Hematopoietic multipotent progenitor cell (in vitro differentiated cells): ENCODE results near the gene RNF6. TPM values are rescaled to one million over a fixed set of nuclear protein-coding genes. Genes with fewer than 3 reads are reported as not detected.
"Not testable (repeated sequence)": the region's sequence is repeated elsewhere in the genome, so short reads cannot be mapped to it uniquely, and the experiment has no call there.

Source experiments
- DNase-seq, 3 donors: peaks; one replicate each; pipeline ENCODE4 v3.0.0-alpha.2; 2011 to 2015; ENCODE audit warnings: low read depth in 2 of 3, low spot score in 2 of 3
- total RNA-seq: library from RNA; depleted of rRNA; stranded (reverse); fragments of >200 nt; gene quantifications from one replicate; pipeline ENCODE4 v1.2.3, GENCODE V29; 2012

The RNF6 gene
- total RNA-seq: 12.1 TPM

DNA sequence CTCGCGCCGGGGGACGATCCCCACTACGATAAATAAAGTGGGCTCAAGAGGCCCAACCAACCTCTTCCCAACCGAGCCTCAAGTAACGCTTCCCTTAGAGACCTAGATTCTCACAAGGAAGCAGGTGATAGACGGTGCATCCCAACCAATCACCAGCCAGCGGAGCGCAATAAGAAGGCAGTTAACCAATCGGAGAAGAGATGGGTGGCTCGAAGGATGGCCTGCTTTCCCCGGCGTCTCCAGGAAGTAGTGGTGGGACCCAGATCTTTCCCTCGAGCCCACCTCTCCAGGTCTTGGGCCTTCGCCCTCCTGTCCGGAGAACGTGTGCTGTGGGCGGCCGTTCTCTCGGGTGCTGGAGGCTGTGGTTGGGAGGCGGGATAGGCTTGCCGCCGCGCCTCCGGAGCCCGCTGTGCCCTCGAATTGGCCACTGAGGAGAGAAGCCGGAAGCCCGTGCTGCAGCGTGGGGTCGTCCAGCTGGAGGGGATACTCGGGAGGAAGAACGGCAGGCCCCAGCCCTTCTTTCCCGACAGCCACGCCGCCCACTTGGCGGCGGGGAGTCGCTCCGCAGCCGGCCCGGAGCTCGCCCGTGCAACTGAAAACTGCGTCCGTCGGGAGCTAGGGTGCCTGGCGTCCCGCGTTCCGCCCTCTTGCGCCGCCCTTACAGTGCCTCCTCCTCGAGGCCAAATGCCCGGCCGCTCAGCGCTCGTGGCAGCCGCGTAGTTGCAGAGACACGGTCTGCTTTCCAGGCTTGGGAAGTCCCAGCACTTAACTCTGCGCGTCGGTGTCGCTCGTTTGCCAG lies at the start of gene RNF6:
RNF6 (minus strand) TSS at position 594 of the 799 bp plus-strand sequence. CDS start 2,665 bp downstream, outside the sequence.
- peak; percentile 79 to 98 (median 96) for DNase-seq

DNA sequence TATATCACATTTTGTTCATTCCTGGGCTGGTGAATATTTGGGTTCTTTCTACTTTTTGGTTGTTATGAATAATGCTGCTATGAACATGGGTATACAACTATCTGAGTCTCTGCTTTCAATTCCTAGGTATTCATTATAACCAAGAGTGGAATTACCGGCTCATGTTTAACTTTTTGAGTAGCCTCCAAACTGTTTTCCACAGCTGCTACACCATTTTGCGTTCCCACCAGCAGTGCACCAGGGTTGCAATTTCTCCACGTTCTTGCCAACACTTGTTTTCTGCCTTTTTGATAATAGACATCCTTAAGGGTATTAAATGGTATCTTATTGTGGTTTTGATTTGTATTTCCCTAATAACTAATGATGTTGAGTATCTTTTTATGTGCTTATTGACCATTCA lies 48.6 kb upstream of the RNF6 start:
- DNase-seq: no peak

DNA sequence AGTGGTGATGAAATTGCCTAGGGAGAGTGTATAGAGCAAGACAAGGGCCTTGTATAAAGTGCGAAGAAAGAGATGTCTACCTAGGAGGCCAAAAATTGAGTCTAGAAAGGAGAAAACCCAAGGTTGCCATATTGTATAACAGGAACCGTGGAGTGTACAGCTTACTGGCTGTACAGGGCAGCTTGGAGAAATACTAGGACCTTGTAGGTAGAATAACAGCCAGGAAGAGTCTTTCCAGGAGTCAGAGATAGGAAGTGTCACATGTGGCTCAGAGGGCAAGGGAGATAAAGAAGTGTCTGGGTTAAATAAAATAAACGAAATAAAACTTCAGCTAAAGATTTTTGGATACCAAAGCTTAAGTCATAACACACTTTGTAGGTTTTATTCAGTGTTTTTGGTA lies 44.2 kb upstream of the RNF6 start:
- DNase-seq: no peak

DNA sequence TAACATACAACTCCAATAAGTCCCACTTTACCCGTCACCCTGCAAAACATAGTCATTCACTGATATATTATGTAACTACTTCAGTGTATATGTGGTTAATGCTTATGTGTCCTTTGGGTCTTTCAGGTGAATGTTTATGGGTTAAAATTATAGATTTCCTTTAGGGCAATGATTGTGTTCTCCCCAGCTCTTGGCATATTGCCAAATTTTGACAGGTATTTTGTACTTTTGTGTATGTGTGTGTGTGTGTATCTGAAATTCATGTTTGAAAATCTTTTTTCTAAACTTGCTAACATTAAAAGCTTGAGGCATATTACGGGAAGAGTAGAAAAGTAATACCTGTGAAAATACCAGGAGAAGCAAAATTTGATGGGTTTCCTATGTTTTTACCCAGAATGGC lies 40.0 kb upstream of the RNF6 start:
- no peak for DNase-seq

DNA sequence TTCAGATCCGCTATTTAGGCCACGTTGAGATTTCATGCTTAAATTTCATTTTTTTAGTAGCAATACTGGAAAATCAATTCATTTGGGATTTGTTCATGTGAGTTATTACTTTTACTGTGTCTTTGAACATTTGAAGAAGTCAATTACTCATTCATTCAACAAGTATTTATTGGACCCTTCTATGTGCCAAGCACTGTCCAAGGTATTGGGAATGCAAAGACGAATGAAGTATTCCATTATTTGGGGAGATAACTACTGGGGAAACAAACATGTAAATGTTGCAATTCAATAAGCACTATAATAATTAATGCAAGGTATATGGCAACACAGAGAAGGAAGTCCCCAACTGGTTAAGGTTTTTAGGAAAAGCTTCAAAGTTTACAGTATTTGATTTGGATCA lies 37.5 kb upstream of the RNF6 start:
- no peak for DNase-seq

DNA sequence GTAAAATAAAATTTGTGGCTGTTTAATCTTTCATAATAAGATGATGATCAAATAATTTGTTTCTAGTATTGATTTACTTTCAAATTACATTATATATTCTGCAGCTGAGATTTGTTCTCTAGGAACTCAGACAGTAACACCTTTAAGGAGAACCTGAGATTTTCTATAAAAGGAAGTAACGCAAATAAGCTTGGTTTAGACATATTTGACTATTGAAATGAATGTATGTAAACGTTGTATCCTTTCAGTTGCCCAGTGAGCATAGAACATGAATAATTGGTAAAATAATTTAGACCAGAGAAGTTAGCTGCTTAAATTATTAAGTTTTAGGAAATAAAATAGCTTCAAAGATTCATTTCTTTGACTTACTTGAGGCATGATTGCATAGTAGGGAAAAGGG lies 34.9 kb upstream of the RNF6 start:
- no peak for DNase-seq

DNA sequence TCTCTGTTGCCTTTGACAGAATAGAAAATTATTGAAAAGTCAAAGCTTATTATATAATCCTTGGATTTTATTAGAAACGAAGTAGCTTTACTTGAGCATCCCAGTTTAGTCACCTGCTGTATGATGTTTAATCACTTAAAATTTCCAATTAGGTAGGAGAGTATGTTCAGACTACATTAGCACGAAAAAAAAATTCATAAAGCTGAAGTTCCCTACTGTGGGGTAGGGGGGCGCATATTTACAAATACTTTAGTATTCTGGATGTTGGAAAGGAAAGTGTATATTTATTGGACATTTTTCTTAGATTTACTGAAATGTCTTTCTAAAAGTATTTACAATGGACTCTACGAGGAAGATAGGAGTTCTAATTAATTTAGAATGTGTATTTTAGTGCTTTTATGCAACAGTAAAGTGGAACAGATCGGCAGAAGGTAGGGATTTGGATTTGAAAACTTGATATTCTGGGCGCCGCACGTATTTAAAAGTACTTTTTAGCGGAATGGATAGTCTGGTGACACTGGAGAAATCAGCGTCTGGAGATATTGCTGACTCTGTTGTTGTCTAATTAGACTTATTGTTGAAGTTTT lies 33.7 kb upstream of the RNF6 start:
- peak in 2 of 3 donors; percentile 16 to 45 for DNase-seq

DNA sequence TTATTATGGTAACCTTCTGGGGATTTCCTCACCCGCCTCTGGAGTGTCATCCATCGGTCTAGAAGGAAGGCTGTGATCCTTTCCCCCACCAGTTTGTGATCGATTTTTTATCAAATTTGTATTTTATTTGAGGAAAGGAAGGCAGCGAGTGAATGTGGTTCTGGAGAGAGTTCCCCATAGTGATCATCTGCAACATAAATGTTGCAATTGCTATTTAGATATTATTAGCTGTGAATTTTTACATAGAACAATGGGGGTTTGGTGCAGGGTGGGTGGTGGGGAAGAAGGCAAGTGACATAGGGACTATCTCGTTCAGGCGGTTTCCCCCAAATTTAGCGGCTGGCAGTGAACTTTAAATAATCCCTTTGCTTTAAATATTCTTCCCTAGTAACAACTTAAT lies 33.0 kb upstream of the RNF6 start:
- no peak for DNase-seq

DNA sequence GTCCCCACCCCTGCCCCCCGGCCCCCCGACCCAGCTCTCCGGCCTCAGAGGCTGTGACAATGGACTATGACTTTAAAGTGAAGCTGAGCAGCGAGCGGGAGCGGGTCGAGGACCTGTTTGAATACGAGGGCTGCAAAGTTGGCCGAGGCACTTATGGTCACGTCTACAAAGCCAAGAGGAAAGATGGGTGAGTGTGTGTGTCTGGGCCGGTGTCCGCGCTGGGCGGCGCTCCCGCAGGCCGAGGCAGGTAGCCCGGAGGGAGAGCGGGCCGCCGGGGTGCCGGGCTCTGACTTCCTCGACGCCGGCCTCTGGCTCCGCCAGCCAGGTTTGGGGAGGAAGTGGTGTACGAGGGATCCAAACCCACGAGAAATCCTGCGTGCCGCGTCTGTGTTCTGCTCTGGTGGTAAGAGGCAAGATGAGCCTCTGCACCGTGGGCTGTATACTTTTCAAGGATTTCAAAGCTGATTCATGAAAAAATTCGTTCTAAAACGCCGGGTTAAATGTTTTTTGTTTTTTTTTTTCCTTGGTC lies 32.5 kb upstream of the RNF6 start:
- DNase-seq: peak; percentile 28 to 60 (median 48)

DNA sequence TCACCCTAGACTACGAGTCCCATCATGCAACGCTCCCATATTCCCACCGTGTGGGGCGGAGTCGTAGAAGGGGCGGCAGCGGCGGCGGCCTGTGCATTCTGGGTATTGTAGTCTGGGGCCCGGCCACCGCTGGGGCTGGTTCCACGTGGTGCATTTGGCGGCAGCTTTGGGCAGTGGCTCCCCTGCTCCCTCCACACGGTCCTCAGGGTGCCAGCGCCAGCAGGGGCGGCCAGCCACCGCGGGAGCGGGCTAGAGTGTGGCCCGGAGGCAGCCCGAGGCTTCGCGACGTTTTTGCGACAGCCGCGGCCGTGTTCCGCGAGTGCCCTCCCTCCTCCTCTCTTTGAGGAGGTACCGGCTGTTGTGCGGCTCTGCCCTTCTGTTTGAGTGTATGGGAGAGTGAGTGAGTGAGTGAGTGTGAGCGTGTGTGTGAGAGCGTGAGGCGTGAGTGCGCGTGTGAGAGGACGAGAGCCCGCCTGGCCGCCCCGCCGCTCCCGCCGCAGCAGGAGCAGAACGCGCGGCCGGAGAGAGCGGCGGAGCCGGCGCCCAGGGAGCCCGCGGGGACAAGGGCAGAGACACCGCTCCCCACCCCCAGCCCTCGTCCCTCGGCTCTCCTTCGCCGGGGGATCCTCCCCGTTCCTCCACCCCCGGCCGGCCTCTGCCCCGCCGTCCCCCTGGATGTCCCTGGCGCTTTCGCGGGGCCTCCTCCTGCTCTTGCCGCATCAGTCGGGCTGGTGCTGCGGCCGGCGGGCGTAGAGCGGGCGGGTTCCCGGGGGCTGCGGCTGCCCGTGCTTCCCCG lies 31.9 kb upstream of the RNF6 start, which contains the start of gene CDK8:
CDK8 (plus strand) TSS at position 343 of the 796 bp plus-strand sequence. CDS start 513 bp downstream, outside the sequence.
- DNase-seq: peak; percentile 77 to 92 (median 90)

DNA sequence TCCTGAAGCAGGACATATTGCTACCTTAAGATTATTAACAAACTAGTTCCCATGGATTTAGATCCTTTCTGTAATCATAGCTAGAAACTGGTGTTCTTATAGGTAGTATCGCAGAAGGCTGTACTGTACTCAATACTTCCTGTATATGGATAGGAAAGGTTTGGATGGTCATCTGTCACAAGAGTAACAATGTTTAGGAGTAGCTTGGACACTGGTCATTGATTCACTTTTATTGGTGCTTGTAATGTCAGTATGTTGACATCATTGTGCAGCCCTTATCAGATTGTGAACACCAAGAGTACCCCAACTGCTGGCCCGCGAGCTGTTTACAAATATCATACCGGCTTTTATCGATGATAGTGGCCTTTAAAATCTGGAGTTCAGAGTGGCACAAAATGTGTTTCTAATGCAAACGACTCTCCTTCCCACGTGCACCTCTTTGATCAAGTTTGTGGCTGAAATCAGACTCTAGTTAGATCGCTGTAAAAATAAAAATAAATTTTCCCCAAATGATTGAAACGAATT lies 31.2 kb upstream of the RNF6 start:
- DNase-seq: no peak

DNA sequence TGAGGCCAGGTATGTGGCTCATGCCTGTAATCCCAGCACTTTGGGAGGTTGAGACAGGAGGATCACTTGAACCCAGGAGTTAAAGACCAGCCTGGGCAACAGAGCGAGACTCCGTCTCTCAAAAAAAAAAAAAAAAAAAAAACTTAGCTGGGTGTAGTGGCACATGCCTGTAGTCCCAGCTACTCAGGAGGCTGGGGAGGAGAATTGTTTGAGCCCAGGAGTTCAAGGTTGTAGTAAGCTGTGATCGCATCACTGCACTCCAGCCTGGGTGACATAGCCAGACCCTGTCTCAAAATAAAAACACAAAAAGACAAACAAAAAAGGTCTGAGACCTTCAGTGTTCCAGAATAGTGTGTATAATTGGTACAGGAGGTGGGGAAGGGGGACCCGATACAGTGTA lies 29.9 kb upstream of the RNF6 start:
- DNase-seq: not testable (repeated sequence)

DNA sequence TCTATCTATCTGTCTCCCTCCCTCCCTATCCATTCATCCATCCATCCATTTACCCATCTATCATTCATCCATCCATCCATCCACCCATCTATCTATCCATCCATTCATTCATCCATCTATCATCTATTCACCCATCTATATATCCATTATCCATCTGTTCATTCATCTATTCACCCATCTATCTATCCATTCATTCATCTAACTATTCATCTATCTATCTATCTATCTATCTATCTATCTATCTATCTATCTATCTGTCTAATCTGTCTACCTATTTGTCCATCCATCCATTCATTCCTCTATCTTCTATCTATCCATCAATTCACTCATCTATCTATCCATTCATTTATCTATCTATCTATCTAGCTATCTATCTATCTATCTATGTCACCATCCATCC lies 27.4 kb upstream of the RNF6 start:
- no peak for DNase-seq

DNA sequence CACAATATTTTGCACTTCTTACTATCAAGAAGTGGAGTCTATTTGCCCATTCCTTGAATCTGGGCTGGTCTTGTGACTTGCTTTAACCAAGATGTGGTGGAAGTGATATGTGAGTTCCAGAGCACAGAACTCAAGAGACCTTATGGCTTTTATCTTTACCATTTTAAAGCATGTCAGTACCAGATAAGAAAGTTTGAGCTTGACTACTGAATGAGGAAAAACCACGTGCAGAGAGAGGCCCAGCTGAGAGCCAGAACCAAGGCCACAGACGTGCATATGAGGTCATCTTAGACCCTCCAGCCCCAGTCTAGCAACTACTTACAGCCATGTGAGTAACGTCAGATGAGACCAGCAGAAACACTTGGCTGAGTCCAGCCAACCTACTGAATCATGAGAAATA lies 25.5 kb upstream of the RNF6 start:
- peak in 2 of 3 donors; percentile 17 to 33 for DNase-seq

DNA sequence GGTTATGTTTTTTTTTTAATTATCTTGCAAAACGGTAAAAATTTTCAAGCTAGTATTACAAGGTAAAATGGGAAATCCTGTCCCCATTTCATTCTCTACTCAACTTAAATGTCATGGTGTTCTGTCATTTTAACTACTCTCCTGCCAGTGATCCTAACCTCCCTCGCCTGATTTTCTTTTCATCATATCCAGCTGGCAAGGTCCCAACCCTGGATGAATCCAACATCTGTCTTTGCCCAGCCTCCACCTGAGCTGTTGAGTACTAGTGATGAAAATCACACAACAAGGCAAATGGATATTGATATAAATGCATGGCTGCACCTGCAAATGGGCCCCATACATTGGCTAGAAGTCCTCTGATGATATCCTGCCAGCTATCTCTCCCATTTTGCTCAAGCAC lies 24.9 kb upstream of the RNF6 start:
- no peak for DNase-seq

DNA sequence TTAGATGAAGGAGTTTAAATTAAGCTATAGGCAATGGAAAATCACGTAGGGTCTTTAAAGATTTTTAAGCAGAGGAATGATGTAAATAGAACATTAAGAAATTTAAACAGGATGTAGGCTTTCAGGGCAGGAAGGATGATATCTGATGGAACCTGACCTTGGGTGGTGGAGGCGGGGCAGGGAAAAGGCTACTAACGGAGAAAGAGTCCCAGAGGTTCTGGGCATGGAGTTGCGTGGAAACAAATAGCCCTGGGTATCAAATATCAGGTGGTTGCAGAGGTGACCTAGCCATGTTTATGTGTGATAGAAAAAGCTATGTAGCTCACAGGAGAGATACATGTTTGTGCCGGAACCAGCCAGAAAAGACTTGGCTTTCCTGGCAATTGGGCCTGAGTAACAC lies 24.0 kb upstream of the RNF6 start:
- DNase-seq: no peak

DNA sequence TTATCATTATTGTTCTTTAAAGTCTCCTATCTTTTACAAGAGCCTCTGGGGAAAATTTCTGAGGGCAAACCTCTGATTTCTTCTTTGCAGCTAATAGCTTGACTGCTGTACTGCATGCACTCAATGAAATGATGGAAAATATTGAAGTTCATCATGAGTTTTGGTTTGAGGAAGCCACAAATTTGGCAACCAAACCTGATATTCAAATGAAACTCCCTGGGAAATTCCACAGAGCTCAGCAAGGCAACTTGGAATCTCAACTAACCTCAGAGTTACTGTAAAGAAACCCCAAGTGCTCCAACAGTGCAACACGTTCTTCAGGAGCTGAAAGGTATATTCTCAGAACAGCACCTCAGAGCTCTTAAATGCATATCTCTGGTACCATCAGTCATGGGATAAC lies 14.2 kb upstream of the RNF6 start:
- no peak for DNase-seq

DNA sequence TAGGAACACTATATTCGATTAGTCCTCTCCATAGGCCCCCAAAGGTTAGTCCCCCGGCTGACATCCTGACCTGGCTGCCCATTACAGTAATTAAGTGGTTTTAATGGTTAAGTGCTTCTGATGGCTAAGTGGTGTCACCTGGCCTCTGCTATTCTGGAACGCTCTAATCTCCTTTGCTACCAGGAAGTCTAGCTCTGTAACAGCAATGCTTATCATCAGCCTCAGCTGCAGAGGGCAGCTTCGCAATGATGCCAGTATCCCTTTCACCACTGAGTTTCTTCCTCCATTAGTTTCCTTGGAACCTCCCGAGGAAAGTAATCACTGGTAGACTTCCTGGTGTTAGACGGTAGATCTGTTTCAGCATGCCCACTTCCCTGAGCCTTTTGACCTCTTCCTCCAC lies 8.6 kb upstream of the RNF6 start:
- DNase-seq: no peak

DNA sequence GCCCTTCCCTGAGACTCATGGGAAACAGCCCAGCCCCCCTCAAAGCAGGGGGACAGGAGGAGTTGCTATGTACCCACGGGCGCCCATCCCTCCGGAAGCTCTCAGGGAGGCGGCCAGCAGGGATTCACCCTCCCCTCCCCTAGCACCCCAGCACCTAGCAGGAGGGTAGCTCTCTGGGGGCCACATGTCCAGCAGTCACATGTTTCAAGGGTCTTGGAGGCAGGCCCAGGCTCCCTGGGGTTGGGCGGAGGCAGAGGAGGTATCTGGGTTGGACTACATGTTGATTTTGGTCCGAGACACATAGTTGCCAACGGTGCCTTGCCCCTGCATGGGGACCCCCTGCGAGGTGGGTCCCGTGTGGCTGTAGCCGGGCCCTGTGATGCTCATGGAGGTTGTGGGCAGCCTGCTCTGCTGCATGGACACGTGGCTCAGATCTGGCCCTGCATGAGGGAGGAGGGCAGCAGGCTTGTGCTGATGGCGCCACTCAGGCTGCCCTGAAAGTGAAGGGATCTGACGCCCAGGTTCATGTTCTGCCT lies 7.0 kb upstream of the RNF6 start:
- no peak for DNase-seq

DNA sequence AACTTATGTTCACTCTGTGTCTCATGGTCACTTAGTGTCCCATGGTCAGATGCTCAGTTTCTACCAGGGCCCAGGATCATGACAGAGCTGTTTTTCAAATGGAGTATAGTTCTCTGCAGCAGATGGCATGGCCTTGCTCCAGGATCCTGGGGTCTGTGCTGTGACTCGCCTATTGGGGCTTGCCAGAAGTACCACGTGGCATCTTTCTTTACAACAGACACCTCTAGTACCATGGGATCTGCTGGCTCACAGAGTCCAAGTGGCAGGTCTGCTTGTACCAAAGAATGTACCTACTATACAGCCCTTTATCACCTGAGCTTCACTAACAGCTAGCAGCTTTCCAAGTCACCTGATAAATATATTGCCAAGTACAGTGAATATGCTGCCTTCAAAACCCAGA lies 6.0 kb upstream of the RNF6 start:
- DNase-seq: no peak
